H1 (cell line): ENCODE data around the gene DMAC2. TPM values are rescaled to one million over a fixed set of nuclear protein-coding genes. Genes with fewer than 3 reads are reported as not detected.

Source experiments
- CTCF ChIA-PET: fragments of 300-600 bp; sonication (Branson Sonifier 250); formaldehyde crosslinking; loops from one replicate; lab custom pipeline; 2021; ENCODE audit not compliant: partially characterized antibody; lab: Charles Lee
- POLR2A ChIA-PET: fragments of 300-600 bp; sonication (Branson Sonifier 250); formaldehyde crosslinking; loops from one replicate; lab custom pipeline; 2021; ENCODE audit warnings: inconsistent platforms; ENCODE audit not compliant: partially characterized antibody; lab: Charles Lee
- DNase-seq, 2 experiments: peaks; one replicate each; pipeline versions ENCODE4 v3.0.0 to v3.0.0-alpha.2; 2010 to 2022; ENCODE audit warnings: low spot score in 2 of 2, low read depth in 1 of 2, mixed read lengths in 1 of 2
- FAIRE-seq: peaks from 2 replicates; lab custom pipeline; 2011; peaks lifted over from hg19 to GRCh38; lab: Jason Lieb, UNC
- H2AFZ ChIP-seq: 2 replicates; pipeline ENCODE4 v1.8.1; 2012; ENCODE audit warnings: low read length, inconsistent platforms
- H2AK5ac ChIP-seq: 2 replicates; pipeline ENCODE4 v1.6.1; 2013; ENCODE audit warnings: low read depth, low read length
- H2BK120ac ChIP-seq: replicated peaks from 2 replicates; pipeline ENCODE3; 2013; ENCODE audit warnings: low read depth, low read length, inconsistent platforms
- H2BK12ac ChIP-seq: 2 replicates; pipeline ENCODE4 v1.6.1; 2013; ENCODE audit warnings: low read depth, low read length
- H2BK15ac ChIP-seq: 2 replicates; pipeline ENCODE4 v1.6.1; 2013; ENCODE audit warnings: low read length
- H2BK20ac ChIP-seq: 2 replicates; pipeline ENCODE4 v1.6.1; 2013; ENCODE audit warnings: low read length
- H2BK5ac ChIP-seq: 2 replicates; pipeline ENCODE4 v1.6.1; 2013; ENCODE audit warnings: low read depth, low read length
- H3K14ac ChIP-seq: 2 replicates; pipeline ENCODE4 v1.6.1; 2013; ENCODE audit warnings: inconsistent platforms; ENCODE audit not compliant: insufficient read length
- H3K18ac ChIP-seq: 2 replicates; pipeline ENCODE4 v1.6.1; 2013; ENCODE audit warnings: low read length; ENCODE audit errors: extremely low read depth
- H3K23ac ChIP-seq: 2 replicates; pipeline ENCODE4 v1.6.1; 2013; ENCODE audit warnings: inconsistent platforms; ENCODE audit not compliant: insufficient read length
- H3K23me2 ChIP-seq: 2 replicates; pipeline ENCODE4 v1.6.1; 2013; ENCODE audit warnings: low read depth, low read length
- H3K27ac ChIP-seq: 2 replicates; pipeline ENCODE4 v1.6.1; 2011; ENCODE audit warnings: low read depth, low read length, inconsistent platforms
- H3K27me3 ChIP-seq, 4 experiments: replicated peaks in 1 of 4; 1 replicate in 1 of 4; 2 replicates in 3 of 4; pipeline versions ENCODE4 v1.6.1 to v1.8.1; 2011 to 2013; ENCODE audit warnings: low read length in 3 of 4, mild to moderate bottlenecking in 3 of 4, inconsistent platforms in 2 of 4, mixed read lengths in 2 of 4, moderate library complexity in 1 of 4; ENCODE audit not compliant: control insufficient read depth in 3 of 4, insufficient read depth in 3 of 4; ENCODE audit errors: extremely low read depth in 1 of 4
- H3K36me3 ChIP-seq, 4 experiments: 2 replicates each; pipeline versions ENCODE4 v1.6.1 to v1.8.1; 2011 to 2013; ENCODE audit warnings: mild to moderate bottlenecking in 4 of 4, low read length in 3 of 4, moderate library complexity in 2 of 4, control low read depth in 1 of 4, inconsistent platforms in 1 of 4; ENCODE audit not compliant: insufficient read depth in 4 of 4, control insufficient read depth in 2 of 4
- H3K4ac ChIP-seq: replicated peaks from 2 replicates; pipeline ENCODE3; 2013; ENCODE audit warnings: low read length, low read depth, mixed read lengths, inconsistent platforms; ENCODE audit not compliant: insufficient read length
- H3K4me1 ChIP-seq, 4 experiments: replicated peaks in 1 of 4; 1 replicate in 1 of 4; 2 replicates in 3 of 4; pipeline versions ENCODE4 v1.6.1 to v1.8.1; 2011 to 2013; ENCODE audit warnings: low read length in 3 of 4, inconsistent platforms in 2 of 4, mixed read lengths in 1 of 4; ENCODE audit not compliant: insufficient read depth in 4 of 4, control insufficient read depth in 3 of 4
- H3K4me2 ChIP-seq, 2 experiments: 2 replicates each; pipeline versions ENCODE4 v1.6.1 to v1.8.1; 2011 to 2013; ENCODE audit warnings: low read depth in 2 of 2, low read length in 2 of 2, control low read depth in 1 of 2, inconsistent platforms in 1 of 2, mild to moderate bottlenecking in 1 of 2; ENCODE audit not compliant: insufficient read depth in 1 of 2
- H3K4me3 ChIP-seq, 4 experiments: fragments of 200-600, 300-600 bp in 1 of 4; sonication (generic), shearing (Covaris generic), sonication (Bioruptor Twin) in 1 of 4; 2 replicates each; pipeline versions ENCODE4 v1.5.1 to v1.8.1; 2011 to 2016; ENCODE audit warnings: low read length in 4 of 4, low read depth in 3 of 4, control low read depth in 2 of 4, inconsistent platforms in 2 of 4, mild to moderate bottlenecking in 2 of 4, mixed read lengths in 1 of 4, moderate library complexity in 1 of 4; ENCODE audit not compliant: insufficient read depth in 2 of 4; ENCODE audit errors: extremely low read depth in 1 of 4
- H3K56ac ChIP-seq: replicated peaks from 2 replicates; pipeline ENCODE3; 2013; ENCODE audit warnings: low read depth, mild to moderate bottlenecking, mixed read lengths, low read length, inconsistent platforms; ENCODE audit not compliant: insufficient read length
- H3K79me1 ChIP-seq: 2 replicates; pipeline ENCODE4 v1.6.1; 2013; ENCODE audit warnings: low read depth, low read length, control low read depth
- H3K79me2 ChIP-seq, 2 experiments: 2 replicates each; pipeline versions ENCODE4 v1.6.1 to v1.8.1; 2012 to 2013; ENCODE audit warnings: low read length in 2 of 2, mild to moderate bottlenecking in 2 of 2, inconsistent platforms in 1 of 2; ENCODE audit not compliant: insufficient read depth in 2 of 2, control insufficient read depth in 1 of 2
- H3K9ac ChIP-seq, 4 experiments: replicated peaks in 1 of 4; 1 replicate in 1 of 4; 2 replicates in 3 of 4; pipeline versions ENCODE4 v1.6.1 to v1.8.1; 2011 to 2013; ENCODE audit warnings: low read depth in 3 of 4, low read length in 3 of 4, control low read depth in 2 of 4, mild to moderate bottlenecking in 2 of 4, moderate library complexity in 2 of 4, inconsistent platforms in 1 of 4; ENCODE audit errors: extremely low read depth in 1 of 4
- H3K9me3 ChIP-seq, 2 experiments: 2 replicates each; pipeline versions ENCODE4 v1.6.1 to v1.8.1; 2012 to 2013; ENCODE audit warnings: mild to moderate bottlenecking in 2 of 2, moderate library complexity in 2 of 2, control low read depth in 1 of 2, inconsistent platforms in 1 of 2, low read depth in 1 of 2, low read length in 1 of 2, mixed read lengths in 1 of 2; ENCODE audit not compliant: insufficient read depth in 2 of 2
- H4K20me1 ChIP-seq, 2 experiments: replicated peaks in 1 of 2; 2 replicates each; pipeline versions ENCODE3 to v1.8.1; 2011 to 2013; ENCODE audit warnings: inconsistent platforms in 2 of 2, low read length in 2 of 2, mild to moderate bottlenecking in 1 of 2; ENCODE audit not compliant: insufficient read depth in 2 of 2, control insufficient read depth in 1 of 2
- H4K5ac ChIP-seq: 2 replicates; pipeline ENCODE4 v1.6.1; 2013; ENCODE audit warnings: low read length, low read depth, mixed read lengths, inconsistent platforms; ENCODE audit not compliant: insufficient read length
- H4K8ac ChIP-seq: 2 replicates; pipeline ENCODE4 v1.8.0; 2013; ENCODE audit warnings: mild to moderate bottlenecking, moderate library complexity, low read length, inconsistent platforms; ENCODE audit not compliant: insufficient read depth; ENCODE audit errors: extremely low read depth
- H4K91ac ChIP-seq: replicated peaks from 2 replicates; pipeline ENCODE3; 2013; ENCODE audit warnings: low read length, mixed read lengths, inconsistent platforms; ENCODE audit not compliant: insufficient read length
- ATF2 ChIP-seq: IDR thresholded peaks from 2 replicates; pipeline ENCODE4 v1.6.1; 2012; ENCODE audit warnings: low read length, inconsistent platforms
- BACH1 ChIP-seq: IDR thresholded peaks from 2 replicates; pipeline ENCODE4 v1.6.1; 2012; ENCODE audit warnings: low read length, improper control_type of control experiment
- CBX8 ChIP-seq: fragments of 300-800, 300-1000 bp; sonication (generic); IDR thresholded peaks from 2 replicates; pipeline ENCODE4 v1.7.1; 2016; ENCODE audit warnings: low read depth, low read length, borderline replicate concordance
- KDM5A ChIP-seq: fragments of 200-600 bp; IDR thresholded peaks from 2 replicates; pipeline ENCODE4 v1.7.1; 2012; ENCODE audit warnings: mild to moderate bottlenecking, low read length, inconsistent platforms, mixed read lengths
- RXRA ChIP-seq: IDR thresholded peaks from 2 replicates; pipeline ENCODE4 v1.6.1; 2011; ENCODE audit warnings: low read depth, mild to moderate bottlenecking, low read length, moderate library complexity; ENCODE audit not compliant: insufficient read depth
- SUZ12 ChIP-seq: fragments of 200-600 bp; sonication (generic); IDR thresholded peaks from 2 replicates; pipeline ENCODE4 v1.6.1; 2012; ENCODE audit warnings: mild to moderate bottlenecking, inconsistent platforms, low read length, moderate library complexity, mixed read lengths
- WGBS, 2 experiments: shearing (Covaris generic) in 1 of 2; methylation state at CpG; one replicate each; pipeline versions ENCODE4 v1.1.6 to v1.1.7; 2013 to 2015; ENCODE audit warnings: low lambda C conversion rate in 2 of 2, mixed read lengths in 2 of 2, inconsistent platforms in 1 of 2, low coverage in 1 of 2, missing lambda C conversion rate in 1 of 2; ENCODE audit not compliant: insufficient replicate concordance in 2 of 2, insufficient coverage in 1 of 2, insufficient read length in 1 of 2; ENCODE audit errors: extremely low coverage in 1 of 2, missing lambda C conversion rate in 1 of 2; 5-methylcytosine and 5-hydroxymethylcytosine counted together
- polyA plus RNA-seq, 7 experiments: library from polyadenylated mRNA; depleted of rRNA in 3 of 7; stranded (reverse) in 5 of 7; unstranded in 2 of 7; fragments of >200 nt in 5 of 7; fragments of 200-250 nt in 2 of 7; gene quantifications; 1 replicate in 5 of 7; 2 replicates in 1 of 7; 4 replicates in 1 of 7; pipeline versions ENCODE4 v1.2.1 to v1.2.3, GENCODE V29; 2011 to 2013; ENCODE audit warnings: missing spikeins in 2 of 7, mixed read lengths in 2 of 7
- total RNA-seq: library from RNA; stranded (reverse); fragmentation: NEBNext Ultra II Directional; extraction: Animal tissue kit (Norgen Biotek cat#: 25700); gene quantifications from 2 replicates; pipeline ENCODE4 v1.2.1, GENCODE V29; 2021

DMAC2 gene
- total and polyA plus RNA-seq, 2 of the 8 experiments (the other 6 are each of a cell fraction or from before 2014, with no cell fraction given) = 86.8 to 170 TPM

- Histone ChIP-seq H3K27ac (no peak overlapping the region), H3K18ac (no peak overlapping the region), H3K27me3 (no peaks in the 10 kb centered on the region), H3K4me3 (no peak overlapping the region), H2BK20ac (no peak overlapping the region), H3K14ac (no peak overlapping the region), H3K4me1 (no peaks in the 10 kb centered on the region), H2BK5ac (no peak overlapping the region), H3K23me2 (no peaks in the 10 kb centered on the region), H3K4me2 (no peak overlapping the region), H3K9ac (no peak overlapping the region), H3K56ac (no peak overlapping the region), H2AFZ (no peak overlapping the region), H4K5ac (no peak overlapping the region), H3K9me3 (no peaks in the 10 kb centered on the region), H4K91ac (no peak overlapping the region), H3K23ac (no peak overlapping the region), H2BK12ac (no peak overlapping the region), H2AK5ac (no peak overlapping the region), H3K79me1 (no peaks in the 10 kb centered on the region), H4K8ac (no peak overlapping the region), H2BK15ac (no peak overlapping the region), H3K36me3 (peaks cover 0 to 7% (median 5%) of the 10 kb centered on the region in 4 experiments; a peak in 4 of 8 replicates), H3K4ac (no peak overlapping the region), H2BK120ac (no peak overlapping the region), H3K79me2 (no peaks in the 10 kb centered on the region), H4K20me1 (peaks cover 0 to 5% of the 10 kb centered on the region in 2 experiments)
- 95% methylated on average over 5 of the region's 5 CpGs; no CpG with 5 or more reads in 1 of the 2 experiments for WGBS, 2 experiments
- FAIRE-seq (no peak), DNase-seq (no peak)
- ChIA-PET CTCF (interaction anchor here (0.6 kb wide), 1 partner anchor 9 kb away, joined by 3 read pairs; no protein-coding TSS in a partner anchor), POLR2A (interaction anchor here (0.8 to 1.7 kb wide), 2 partner anchors 9 to 48 kb away, joined by 3 to 6 read pairs; no protein-coding TSS in a partner anchor)
- no peak for TF ChIP-seq BACH1
- no peak for TF ChIP-seq RXRA
- TF ChIP-seq CBX8 = no peak
- TF ChIP-seq ATF2 = no peak
- no peak for TF ChIP-seq SUZ12
- TF ChIP-seq KDM5A = no peak
Measured at GRCh38 chr19:41384351-41384750, 55.4 kb downstream of the DMAC2 start.
